Right atrium auricular region (tissue), 2 donors: ENCODE measurements around the gene SPON2. TPM values are rescaled to one million over a fixed set of nuclear protein-coding genes. Genes with fewer than 3 reads are reported as not detected.

Source experiments
- DNase-seq: peaks from one replicate; pipeline ENCODE4 v3.0.0-alpha.2; 2019; ENCODE audit warnings: low spot score
- H3K27ac ChIP-seq, 2 donors: fragments of 200-600 bp; sonication (generic); 1 replicate in 1 of 2; 2 replicates in 1 of 2; pipeline ENCODE4 v1.5.1; 2016 to 2019
- H3K27me3 ChIP-seq, 2 donors: fragments of 200-600 bp; sonication (generic); one replicate each; pipeline versions ENCODE4 v1.5.1 to v1.6.0; 2017 to 2019
- H3K36me3 ChIP-seq: fragments of 200-600 bp; sonication (generic); one replicate; pipeline ENCODE4 v1.5.1; 2016
- H3K4me1 ChIP-seq, 2 donors: fragments of 200-600 bp; sonication (generic); one replicate each; pipeline versions ENCODE4 v1.5.1 to v1.6.0; 2017 to 2019
- H3K4me3 ChIP-seq, 2 donors: fragments of 200-600 bp; sonication (generic); 1 replicate in 1 of 2; 2 replicates in 1 of 2; pipeline ENCODE4 v1.5.1; 2017 to 2019; ENCODE audit warnings: mild to moderate bottlenecking in 1 of 2, moderate library complexity in 1 of 2
- H3K9me3 ChIP-seq, 2 donors: fragments of 200-600 bp; sonication (generic); one replicate each; pipeline ENCODE4 v1.5.1; 2019
- total RNA-seq, 2 donors: library from RNA; depleted of rRNA; stranded (reverse); fragments of >200 nt; gene quantifications; one replicate each; pipeline ENCODE4 v1.1.0, GENCODE V29; 2016
- TF ChIP-seq, protein P1 (sequence below), 2 donors: fragments of 200-600 bp; sonication (generic); IDR thresholded peaks; one replicate each; pipeline ENCODE4 v1.5.1; 2019; ENCODE audit warnings: antibody characterized with exemption in 2 of 2

Gene SPON2
- total RNA-seq, result 10 to 100 TPM; 13.0 to 20.8 TPM

- Histone ChIP-seq H3K4me1 (peaks cover 0 to 52% of the 10 kb centered on the region in 2 donors), H3K4me3 (peak within 1 kb of the TSS; percentile 30 to 49), H3K27ac (peak within 1 kb of the TSS; percentile 63 to 73), H3K9me3 (no peaks in the 10 kb centered on the region), H3K36me3 (no peaks in the 10 kb centered on the region), H3K27me3 (peaks cover 5 to 11% of the 10 kb centered on the region in 2 donors)
- TF ChIP-seq, protein P1, sequence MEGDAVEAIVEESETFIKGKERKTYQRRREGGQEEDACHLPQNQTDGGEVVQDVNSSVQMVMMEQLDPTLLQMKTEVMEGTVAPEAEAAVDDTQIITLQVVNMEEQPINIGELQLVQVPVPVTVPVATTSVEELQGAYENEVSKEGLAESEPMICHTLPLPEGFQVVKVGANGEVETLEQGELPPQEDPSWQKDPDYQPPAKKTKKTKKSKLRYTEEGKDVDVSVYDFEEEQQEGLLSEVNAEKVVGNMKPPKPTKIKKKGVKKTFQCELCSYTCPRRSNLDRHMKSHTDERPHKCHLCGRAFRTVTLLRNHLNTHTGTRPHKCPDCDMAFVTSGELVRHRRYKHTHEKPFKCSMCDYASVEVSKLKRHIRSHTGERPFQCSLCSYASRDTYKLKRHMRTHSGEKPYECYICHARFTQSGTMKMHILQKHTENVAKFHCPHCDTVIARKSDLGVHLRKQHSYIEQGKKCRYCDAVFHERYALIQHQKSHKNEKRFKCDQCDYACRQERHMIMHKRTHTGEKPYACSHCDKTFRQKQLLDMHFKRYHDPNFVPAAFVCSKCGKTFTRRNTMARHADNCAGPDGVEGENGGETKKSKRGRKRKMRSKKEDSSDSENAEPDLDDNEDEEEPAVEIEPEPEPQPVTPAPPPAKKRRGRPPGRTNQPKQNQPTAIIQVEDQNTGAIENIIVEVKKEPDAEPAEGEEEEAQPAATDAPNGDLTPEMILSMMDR (IDR thresholded peaks at IDR 0.05), result no peak
- no peak for DNase-seq
Observed at GRCh38 chr4:1172228-1172851, at the start of gene SPON2. Gene SPON2, minus strand, starts transcription at chr4:1172583.

DNA sequence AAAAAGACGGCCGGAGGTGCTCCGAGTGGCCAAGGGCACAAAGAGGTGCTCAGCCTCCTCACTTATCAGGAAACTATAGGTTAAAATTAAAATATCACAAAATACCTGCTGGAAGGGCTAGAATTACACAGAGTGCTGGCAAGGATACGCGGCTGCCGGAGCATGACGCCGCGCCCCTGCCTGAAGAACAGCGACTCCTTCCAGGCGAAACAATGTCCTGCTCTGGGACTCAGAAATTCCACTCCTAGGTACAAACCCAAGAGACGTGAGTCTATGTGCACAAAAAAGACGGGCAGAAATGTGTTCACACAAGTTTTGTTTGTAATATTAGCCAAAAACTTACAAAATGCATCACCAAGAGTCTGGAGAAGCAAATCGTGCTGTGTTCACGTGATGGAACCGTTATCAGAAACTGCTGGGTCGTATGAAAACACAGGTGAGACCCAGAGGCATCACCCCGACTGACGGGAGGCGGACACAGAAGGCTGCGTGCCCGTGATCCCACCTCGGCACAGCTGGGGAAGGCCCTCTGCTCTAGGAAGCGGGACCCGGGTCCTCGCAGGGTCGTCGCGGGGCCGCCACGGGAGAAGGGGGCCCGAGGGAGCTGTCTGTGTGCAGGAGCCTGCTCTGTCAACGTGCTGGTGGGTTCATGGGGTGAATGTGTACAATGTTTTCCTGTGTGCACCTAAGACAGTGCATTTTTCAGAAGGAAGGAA lies 48.9 kb upstream of the SPON2 start:
- peaks cover 67% of the 10 kb centered on the region for H3K36me3 ChIP-seq
- DNase-seq, result no peak
- TF ChIP-seq, protein P1 (IDR thresholded peaks at IDR 0.05), result no peak
- no peak overlapping the region for H3K27ac ChIP-seq
- no peaks in the 10 kb centered on the region for H3K9me3 ChIP-seq
- no peaks in the 10 kb centered on the region for H3K27me3 ChIP-seq
- H3K4me1 ChIP-seq, result peaks cover 0 to 39% of the 10 kb centered on the region in 2 donors
- H3K4me3 ChIP-seq, result no peak overlapping the region

DNA sequence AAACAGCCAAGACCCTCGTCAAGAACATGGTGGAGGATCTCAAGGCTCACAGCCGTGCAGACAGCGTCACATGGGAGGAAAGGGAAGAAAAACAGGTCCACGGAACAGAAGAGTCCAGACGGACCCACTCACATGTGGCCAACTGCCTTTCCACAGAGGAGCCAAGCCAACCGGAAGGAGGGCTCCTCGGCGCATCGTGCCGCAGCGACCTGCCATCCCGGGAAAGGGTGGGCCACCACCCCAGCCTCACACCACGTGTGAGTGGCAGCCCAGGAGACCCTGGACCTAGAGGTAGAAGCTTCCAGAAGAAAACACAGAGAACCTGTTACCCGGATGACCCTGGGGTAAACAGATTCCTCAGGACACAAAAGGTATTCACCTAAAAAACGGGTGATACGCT lies 48.2 kb upstream of the SPON2 start:
- H3K27ac ChIP-seq, result no peak overlapping the region
- peaks cover 67% of the 10 kb centered on the region for H3K36me3 ChIP-seq
- no peaks in the 10 kb centered on the region for H3K9me3 ChIP-seq
- no peak overlapping the region for H3K4me3 ChIP-seq
- peaks cover 0 to 38% of the 10 kb centered on the region in 2 donors for H3K4me1 ChIP-seq
- no peaks in the 10 kb centered on the region for H3K27me3 ChIP-seq
- TF ChIP-seq, protein P1 (IDR thresholded peaks at IDR 0.05), result no peak
- DNase-seq, result no peak

- no peak for DNase-seq
- peaks cover 67% of the 10 kb centered on the region for H3K36me3 ChIP-seq
- H3K27me3 ChIP-seq, result no peaks in the 10 kb centered on the region
- TF ChIP-seq, protein P1 (IDR thresholded peaks at IDR 0.05), result no peak
- peaks cover 0 to 43% of the 10 kb centered on the region in 2 donors for H3K4me1 ChIP-seq
- H3K4me3 ChIP-seq, result no peak overlapping the region
- no peaks in the 10 kb centered on the region for H3K9me3 ChIP-seq
- H3K27ac ChIP-seq, result peak overlapping the region in 1 of 2 donors; percentile 23
Observed at GRCh38 chr4:1219566-1219950, 47.2 kb upstream of the SPON2 start.

DNA sequence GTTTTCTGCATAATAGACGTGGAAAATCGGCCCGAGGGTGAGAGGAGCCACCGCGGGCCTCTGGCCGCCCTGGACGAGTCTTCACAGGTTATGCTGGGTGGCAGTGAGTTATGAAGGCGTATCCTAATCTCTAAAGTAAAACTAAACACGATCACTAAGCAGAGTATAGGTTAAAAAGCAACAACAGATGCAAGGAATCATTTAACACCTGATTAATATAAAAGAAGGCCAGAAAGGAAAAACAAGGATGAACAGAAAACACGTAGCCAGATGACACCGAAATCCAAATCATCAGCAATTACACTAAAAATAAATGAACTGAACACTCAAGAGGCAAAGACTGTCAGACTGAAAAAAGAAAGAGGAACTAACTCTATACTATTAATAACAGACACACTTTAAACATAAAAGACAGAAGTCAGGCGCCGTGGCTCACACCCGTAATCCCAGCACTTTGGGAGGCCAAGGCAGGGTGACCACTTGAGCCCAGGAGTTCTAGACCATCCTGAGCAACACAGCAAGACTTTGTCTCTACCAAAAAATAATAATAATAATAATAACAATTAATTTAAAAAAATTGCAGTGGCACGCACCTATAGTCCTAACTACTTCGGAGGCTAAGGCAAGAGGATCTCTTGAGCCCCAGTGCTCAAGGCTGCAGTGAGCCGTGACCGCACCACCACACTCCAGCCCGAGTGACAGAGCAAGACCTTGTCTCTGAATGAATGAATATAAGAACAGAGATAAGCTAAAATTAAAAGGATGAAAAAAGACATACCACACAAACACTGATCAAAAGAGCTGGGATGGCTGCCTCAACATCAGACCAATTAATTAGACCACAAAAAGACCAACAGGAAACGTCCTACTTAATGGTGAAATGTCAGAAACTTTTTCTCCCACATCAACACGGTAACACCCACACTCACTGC lies 46.5 kb upstream of the SPON2 start:
- peaks cover 67% of the 10 kb centered on the region for H3K36me3 ChIP-seq
- H3K9me3 ChIP-seq, result no peaks in the 10 kb centered on the region
- H3K4me1 ChIP-seq, result peaks cover 0 to 44% of the 10 kb centered on the region in 2 donors
- H3K4me3 ChIP-seq, result no peak overlapping the region
- no peaks in the 10 kb centered on the region for H3K27me3 ChIP-seq
- DNase-seq, result no peak
- H3K27ac ChIP-seq, result peak overlapping the region in 1 of 2 donors; percentile 35
- TF ChIP-seq, protein P1 (IDR thresholded peaks at IDR 0.05), result no peak
